ENCODE measurements around the gene WIF1.

The WIF1 gene

DNA sequence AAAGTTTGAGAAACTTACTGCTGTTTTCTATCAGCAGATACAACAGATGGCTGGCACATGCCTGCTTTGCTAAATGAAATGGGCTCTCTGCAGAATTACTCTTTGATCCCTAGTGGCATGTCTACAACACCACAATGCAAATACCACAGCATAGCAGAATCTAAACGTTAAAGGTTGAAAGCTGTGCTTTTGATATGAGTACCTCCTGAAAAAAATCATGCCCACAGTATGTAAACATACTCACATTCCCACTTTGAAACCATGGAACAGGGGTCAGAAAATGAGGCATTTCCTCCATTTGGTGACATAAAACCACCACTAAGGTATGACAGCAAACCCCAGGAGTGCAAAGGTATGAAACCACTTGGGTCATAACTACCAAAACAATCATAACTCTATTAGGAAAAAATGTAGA, 7.5 kb downstream of the WIF1 start:
- TF ChIP-seq, protein P1, sequence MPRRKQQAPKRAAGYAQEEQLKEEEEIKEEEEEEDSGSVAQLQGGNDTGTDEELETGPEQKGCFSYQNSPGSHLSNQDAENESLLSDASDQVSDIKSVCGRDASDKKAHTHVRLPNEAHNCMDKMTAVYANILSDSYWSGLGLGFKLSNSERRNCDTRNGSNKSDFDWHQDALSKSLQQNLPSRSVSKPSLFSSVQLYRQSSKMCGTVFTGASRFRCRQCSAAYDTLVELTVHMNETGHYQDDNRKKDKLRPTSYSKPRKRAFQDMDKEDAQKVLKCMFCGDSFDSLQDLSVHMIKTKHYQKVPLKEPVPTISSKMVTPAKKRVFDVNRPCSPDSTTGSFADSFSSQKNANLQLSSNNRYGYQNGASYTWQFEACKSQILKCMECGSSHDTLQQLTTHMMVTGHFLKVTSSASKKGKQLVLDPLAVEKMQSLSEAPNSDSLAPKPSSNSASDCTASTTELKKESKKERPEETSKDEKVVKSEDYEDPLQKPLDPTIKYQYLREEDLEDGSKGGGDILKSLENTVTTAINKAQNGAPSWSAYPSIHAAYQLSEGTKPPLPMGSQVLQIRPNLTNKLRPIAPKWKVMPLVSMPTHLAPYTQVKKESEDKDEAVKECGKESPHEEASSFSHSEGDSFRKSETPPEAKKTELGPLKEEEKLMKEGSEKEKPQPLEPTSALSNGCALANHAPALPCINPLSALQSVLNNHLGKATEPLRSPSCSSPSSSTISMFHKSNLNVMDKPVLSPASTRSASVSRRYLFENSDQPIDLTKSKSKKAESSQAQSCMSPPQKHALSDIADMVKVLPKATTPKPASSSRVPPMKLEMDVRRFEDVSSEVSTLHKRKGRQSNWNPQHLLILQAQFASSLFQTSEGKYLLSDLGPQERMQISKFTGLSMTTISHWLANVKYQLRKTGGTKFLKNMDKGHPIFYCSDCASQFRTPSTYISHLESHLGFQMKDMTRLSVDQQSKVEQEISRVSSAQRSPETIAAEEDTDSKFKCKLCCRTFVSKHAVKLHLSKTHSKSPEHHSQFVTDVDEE (CRISPR knock-in tag; IDR thresholded peaks at IDR 0.05): no peak
- TF ChIP-seq, protein P2, sequence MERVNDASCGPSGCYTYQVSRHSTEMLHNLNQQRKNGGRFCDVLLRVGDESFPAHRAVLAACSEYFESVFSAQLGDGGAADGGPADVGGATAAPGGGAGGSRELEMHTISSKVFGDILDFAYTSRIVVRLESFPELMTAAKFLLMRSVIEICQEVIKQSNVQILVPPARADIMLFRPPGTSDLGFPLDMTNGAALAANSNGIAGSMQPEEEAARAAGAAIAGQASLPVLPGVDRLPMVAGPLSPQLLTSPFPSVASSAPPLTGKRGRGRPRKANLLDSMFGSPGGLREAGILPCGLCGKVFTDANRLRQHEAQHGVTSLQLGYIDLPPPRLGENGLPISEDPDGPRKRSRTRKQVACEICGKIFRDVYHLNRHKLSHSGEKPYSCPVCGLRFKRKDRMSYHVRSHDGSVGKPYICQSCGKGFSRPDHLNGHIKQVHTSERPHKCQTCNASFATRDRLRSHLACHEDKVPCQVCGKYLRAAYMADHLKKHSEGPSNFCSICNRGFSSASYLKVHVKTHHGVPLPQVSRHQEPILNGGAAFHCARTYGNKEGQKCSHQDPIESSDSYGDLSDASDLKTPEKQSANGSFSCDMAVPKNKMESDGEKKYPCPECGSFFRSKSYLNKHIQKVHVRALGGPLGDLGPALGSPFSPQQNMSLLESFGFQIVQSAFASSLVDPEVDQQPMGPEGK (CRISPR knock-in tag; IDR thresholded peaks at IDR 0.05; ENCODE audit: borderline replicate concordance): no peak
- TF ChIP-seq ZFP30 (CRISPR knock-in tag; IDR thresholded peaks at IDR 0.05) (no peak), TOX (CRISPR knock-in tag; IDR thresholded peaks at IDR 0.05; ENCODE audit: borderline replicate concordance) (no peak), CSDC2 (CRISPR knock-in tag; IDR thresholded peaks at IDR 0.05) (no peak), BACH2 (CRISPR knock-in tag; IDR thresholded peaks at IDR 0.05; ENCODE audit: borderline replicate concordance) (no peak), RARB (CRISPR knock-in tag; IDR thresholded peaks at IDR 0.05) (no peak), ZNF70 (CRISPR knock-in tag; IDR thresholded peaks at IDR 0.05) (no peak), ZNF8 (CRISPR knock-in tag; IDR thresholded peaks at IDR 0.05) (no peak)
- ATAC-seq: no peak

DNA sequence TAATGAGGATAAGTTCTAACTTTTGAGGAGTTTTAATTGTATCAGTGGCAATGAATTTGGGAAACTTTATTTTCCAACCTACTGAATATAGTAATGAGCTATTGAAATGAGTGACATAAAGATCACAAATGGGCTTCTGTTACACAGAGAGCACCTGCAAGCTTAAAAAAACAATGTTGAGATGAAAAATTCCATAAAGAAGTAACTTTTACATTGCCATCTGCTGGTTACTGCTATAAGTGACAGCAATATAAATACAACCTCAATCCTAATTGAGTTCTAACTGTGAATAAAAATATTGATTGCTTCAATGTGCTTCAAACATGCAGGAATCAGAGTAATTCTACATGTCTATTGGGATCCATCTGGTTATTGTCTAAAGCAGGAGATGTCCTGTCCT, 14.2 kb downstream of the WIF1 start:
- TF ChIP-seq, protein P2 (CRISPR knock-in tag; IDR thresholded peaks at IDR 0.05; ENCODE audit: borderline replicate concordance): no peak
- TF ChIP-seq, protein P1 (CRISPR knock-in tag; IDR thresholded peaks at IDR 0.05): no peak
- TF ChIP-seq, protein P3, sequence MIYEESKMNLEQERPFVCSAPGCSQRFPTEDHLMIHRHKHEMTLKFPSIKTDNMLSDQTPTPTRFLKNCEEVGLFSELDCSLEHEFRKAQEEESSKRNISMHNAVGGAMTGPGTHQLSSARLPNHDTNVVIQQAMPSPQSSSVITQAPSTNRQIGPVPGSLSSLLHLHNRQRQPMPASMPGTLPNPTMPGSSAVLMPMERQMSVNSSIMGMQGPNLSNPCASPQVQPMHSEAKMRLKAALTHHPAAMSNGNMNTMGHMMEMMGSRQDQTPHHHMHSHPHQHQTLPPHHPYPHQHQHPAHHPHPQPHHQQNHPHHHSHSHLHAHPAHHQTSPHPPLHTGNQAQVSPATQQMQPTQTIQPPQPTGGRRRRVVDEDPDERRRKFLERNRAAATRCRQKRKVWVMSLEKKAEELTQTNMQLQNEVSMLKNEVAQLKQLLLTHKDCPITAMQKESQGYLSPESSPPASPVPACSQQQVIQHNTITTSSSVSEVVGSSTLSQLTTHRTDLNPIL (CRISPR knock-in tag; IDR thresholded peaks at IDR 0.05; ENCODE audit: low read depth): no peak
- no peak for TF ChIP-seq ZFP3 (CRISPR knock-in tag; IDR thresholded peaks at IDR 0.05)
- no peak for TF ChIP-seq ISL1 (CRISPR knock-in tag; IDR thresholded peaks at IDR 0.05)
- TF ChIP-seq CSDC2 (CRISPR knock-in tag; IDR thresholded peaks at IDR 0.05): no peak
- TF ChIP-seq ZC3H10 (CRISPR knock-in tag; IDR thresholded peaks at IDR 0.05): no peak
- TF ChIP-seq ESRRG (CRISPR knock-in tag; IDR thresholded peaks at IDR 0.05): no peak
- no peak for TF ChIP-seq ARNTL (CRISPR knock-in tag; IDR thresholded peaks at IDR 0.05; ENCODE audit: borderline replicate concordance, low read depth)
- TF ChIP-seq ZNF565 (CRISPR knock-in tag; conservative IDR thresholded peaks at IDR 0.05; ENCODE audit: low read depth): no peak
- TF ChIP-seq ZNF8 (CRISPR knock-in tag; IDR thresholded peaks at IDR 0.05): no peak
- no peak for TF ChIP-seq PPARA (CRISPR knock-in tag; IDR thresholded peaks at IDR 0.05; ENCODE audit: borderline replicate concordance)
- TF ChIP-seq, protein P4, sequence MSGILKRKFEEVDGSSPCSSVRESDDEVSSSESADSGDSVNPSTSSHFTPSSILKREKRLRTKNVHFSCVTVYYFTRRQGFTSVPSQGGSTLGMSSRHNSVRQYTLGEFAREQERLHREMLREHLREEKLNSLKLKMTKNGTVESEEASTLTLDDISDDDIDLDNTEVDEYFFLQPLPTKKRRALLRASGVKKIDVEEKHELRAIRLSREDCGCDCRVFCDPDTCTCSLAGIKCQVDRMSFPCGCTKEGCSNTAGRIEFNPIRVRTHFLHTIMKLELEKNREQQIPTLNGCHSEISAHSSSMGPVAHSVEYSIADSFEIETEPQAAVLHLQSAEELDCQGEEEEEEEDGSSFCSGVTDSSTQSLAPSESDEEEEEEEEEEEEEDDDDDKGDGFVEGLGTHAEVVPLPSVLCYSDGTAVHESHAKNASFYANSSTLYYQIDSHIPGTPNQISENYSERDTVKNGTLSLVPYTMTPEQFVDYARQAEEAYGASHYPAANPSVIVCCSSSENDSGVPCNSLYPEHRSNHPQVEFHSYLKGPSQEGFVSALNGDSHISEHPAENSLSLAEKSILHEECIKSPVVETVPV (CRISPR knock-in tag; IDR thresholded peaks at IDR 0.05): no peak
- TF ChIP-seq BACH2 (CRISPR knock-in tag; IDR thresholded peaks at IDR 0.05; ENCODE audit: borderline replicate concordance): no peak
- TF ChIP-seq TCF4 (CRISPR knock-in tag; IDR thresholded peaks at IDR 0.05; ENCODE audit: borderline replicate concordance): no peak
- no peak for ATAC-seq

All from SK-N-SH treated with all-trans-retinoic acid at 6 μM for 48 hours (cell line).